HepG2 (cell line): Measurements from ENCODE around the gene TCF12.

Experiments
- PRMT3 ChIP-seq: sonication (generic); formaldehyde crosslinking; IDR thresholded peaks from 2 replicates; pipeline ENCODE4 v1.8.1; 2022; ENCODE audit warnings: low read depth, mild to moderate bottlenecking, moderate library complexity, missing genetic modification reagents, borderline replicate concordance
- TF ChIP-seq, protein P1 (sequence below): sonication (generic); formaldehyde crosslinking; IDR thresholded peaks from 2 replicates; pipeline ENCODE4 v1.4.0; 2020; ENCODE audit warnings: missing genetic modification reagents

GRCh38 chr15:57102858-57103257 is 184.4 kb downstream of the TCF12 start:
- no peak for TF ChIP-seq PRMT3 (CRISPR knock-in tag)
- TF ChIP-seq, protein P1, sequence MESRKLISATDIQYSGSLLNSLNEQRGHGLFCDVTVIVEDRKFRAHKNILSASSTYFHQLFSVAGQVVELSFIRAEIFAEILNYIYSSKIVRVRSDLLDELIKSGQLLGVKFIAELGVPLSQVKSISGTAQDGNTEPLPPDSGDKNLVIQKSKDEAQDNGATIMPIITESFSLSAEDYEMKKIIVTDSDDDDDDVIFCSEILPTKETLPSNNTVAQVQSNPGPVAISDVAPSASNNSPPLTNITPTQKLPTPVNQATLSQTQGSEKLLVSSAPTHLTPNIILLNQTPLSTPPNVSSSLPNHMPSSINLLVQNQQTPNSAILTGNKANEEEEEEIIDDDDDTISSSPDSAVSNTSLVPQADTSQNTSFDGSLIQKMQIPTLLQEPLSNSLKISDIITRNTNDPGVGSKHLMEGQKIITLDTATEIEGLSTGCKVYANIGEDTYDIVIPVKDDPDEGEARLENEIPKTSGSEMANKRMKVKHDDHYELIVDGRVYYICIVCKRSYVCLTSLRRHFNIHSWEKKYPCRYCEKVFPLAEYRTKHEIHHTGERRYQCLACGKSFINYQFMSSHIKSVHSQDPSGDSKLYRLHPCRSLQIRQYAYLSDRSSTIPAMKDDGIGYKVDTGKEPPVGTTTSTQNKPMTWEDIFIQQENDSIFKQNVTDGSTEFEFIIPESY (CRISPR knock-in tag), result no peak
